DOHH2 (cell line): Measurements from ENCODE around the gene ANXA3.

Source experiments
- CTCF ChIP-seq: fragments of 200-600 bp; sonication (generic); IDR thresholded peaks from one replicate; pipeline ENCODE4 v1.5.1; 2014; ENCODE audit warnings: antibody characterized with exemption, mild to moderate bottlenecking, low read depth, low read length; ENCODE audit not compliant: poor library complexity, severe bottlenecking
- EZH2phosphoT487 ChIP-seq: fragments of 200-600 bp; sonication (generic); IDR thresholded peaks from 2 replicates; pipeline ENCODE4 v1.6.1; 2017; ENCODE audit warnings: borderline replicate concordance, mild to moderate bottlenecking, antibody characterized with exemption, low read length, moderate library complexity, mixed read lengths

GRCh38 chr4:78561677-78562076 is 10.1 kb downstream of the ANXA3 start:
- TF ChIP-seq CTCF = no peak
- no peak for TF ChIP-seq EZH2phosphoT487
